Activated T-cell treated with anti-CD3 and anti-CD28 coated beads, Interleukin-2, amount 50 U/mL, for 4 hours (primary cell): ENCODE results near the gene ACCS. TPM values are rescaled to one million over a fixed set of nuclear protein-coding genes. Genes with fewer than 3 reads are reported as not detected.

Experiments
- ATAC-seq, 2 donors: fragments of 200-7000 bp; cut with Tn5 transposase; one replicate each; pipeline ENCODE4 v1.10.0; 2021
- DNase-seq: peaks from one replicate; pipeline ENCODE4 v3.0.0-alpha.2; 2020
- H3K27me3 Mint-ChIP-seq: one replicate; pipeline ENCODE4 v1.8.0; 2021; ENCODE audit warnings: low read depth, mixed read lengths
- H3K36me3 Mint-ChIP-seq: one replicate; pipeline ENCODE4 v1.8.0; 2022; ENCODE audit warnings: mixed read lengths; ENCODE audit not compliant: insufficient read depth
- H3K4me1 Mint-ChIP-seq: one replicate; pipeline ENCODE4 v1.8.0; 2021; ENCODE audit warnings: low read depth, mixed read lengths
- H3K4me3 Mint-ChIP-seq: one replicate; pipeline ENCODE4 v1.8.0; 2021; ENCODE audit warnings: mild to moderate bottlenecking, moderate library complexity, mixed read lengths
- H3K9me3 Mint-ChIP-seq: one replicate; pipeline ENCODE4 v1.8.0; 2021; ENCODE audit warnings: mixed read lengths
- total RNA-seq, 3 donors: library from RNA; stranded (reverse); gene quantifications; one replicate each; pipeline ENCODE4 v1.2.1, GENCODE V29; 2021

The ACCS gene
- total RNA-seq, 3 donors from 2014 or later = 0.79 to 2.3 (median 1.4) TPM

DNA sequence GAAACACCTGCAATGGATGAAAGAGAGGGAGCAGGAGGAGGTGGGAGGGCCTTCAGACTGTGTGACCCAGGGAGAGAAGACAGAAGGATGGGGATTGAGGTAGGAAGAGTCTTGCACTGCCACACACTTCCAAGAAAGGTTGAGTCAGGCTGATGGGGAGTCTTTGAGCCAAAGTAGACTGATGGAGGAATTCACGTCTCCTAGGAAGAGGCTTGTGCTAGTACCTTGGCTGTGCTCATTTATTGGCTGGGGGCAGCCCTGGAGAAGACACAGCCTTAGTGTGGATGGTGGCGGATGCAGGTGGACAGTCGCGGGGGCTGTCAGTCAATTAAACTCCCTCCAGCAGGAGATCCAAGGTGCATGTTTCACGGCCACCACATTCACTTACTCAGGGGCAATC, 34.5 kb upstream of the ACCS start:
- H3K4me3 Mint-ChIP-seq = no peak overlapping the region

DNA sequence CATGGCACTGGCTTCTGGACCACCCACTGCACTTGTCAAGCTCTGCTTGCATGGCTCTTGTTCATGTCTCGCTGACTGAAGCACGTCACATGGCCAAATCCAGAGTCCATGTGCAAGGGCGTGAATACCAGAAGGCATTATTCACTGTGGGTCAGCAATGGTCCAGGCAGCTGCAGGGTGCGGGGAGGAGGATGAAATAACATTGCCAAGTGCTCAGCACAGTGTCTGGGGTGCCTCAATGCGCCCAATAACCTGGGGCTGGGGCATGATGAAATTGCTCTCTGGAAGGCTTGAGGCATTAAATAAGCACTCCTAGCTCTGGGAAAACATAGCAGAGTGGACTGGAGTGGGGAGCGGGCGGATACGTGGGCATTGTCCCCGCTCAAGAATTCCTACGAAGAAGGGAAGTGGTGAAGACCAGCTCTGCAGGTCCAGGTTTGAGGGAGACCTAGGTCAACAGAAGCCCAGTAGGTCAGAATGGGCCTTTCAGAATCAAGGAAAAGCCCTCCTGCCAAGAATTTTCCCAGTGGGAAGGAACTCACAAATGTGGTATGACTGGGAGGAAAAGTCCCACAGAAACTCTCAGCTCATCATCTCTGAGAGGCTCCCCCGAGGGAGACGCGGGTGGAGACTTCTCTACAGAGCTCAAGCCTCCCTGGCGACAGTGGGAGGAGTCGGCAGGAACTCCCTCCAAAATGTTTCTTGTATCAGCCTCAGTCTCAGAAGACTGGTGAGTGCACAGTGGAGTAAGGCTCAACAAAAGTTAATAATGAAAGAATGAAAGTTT, 33.6 kb upstream of the ACCS start:
- Mint-ChIP-seq H3K36me3 (no peaks in the 10 kb centered on the region), H3K4me1 (no peaks in the 10 kb centered on the region), H3K4me3 (no peak overlapping the region), H3K27me3 (peaks cover 28% of the 10 kb centered on the region), H3K9me3 (no peaks in the 10 kb centered on the region)
- DNase-seq (no peak), ATAC-seq (no peak)

More for the DNA sequence above, 34.5 kb upstream of the ACCS start:
- Mint-ChIP-seq H3K27me3 (peaks cover 28% of the 10 kb centered on the region), H3K9me3 (no peaks in the 10 kb centered on the region), H3K36me3 (no peaks in the 10 kb centered on the region), H3K4me1 (no peaks in the 10 kb centered on the region)
- DNase-seq (no peak), ATAC-seq (no peak)

GRCh38 chr11:44033411-44033850, 32.6 kb upstream of the ACCS start:
- DNase-seq (no peak), ATAC-seq (no peak)
- Mint-ChIP-seq H3K27me3 (peaks cover 30% of the 10 kb centered on the region), H3K4me3 (no peak overlapping the region), H3K4me1 (no peaks in the 10 kb centered on the region), H3K9me3 (no peaks in the 10 kb centered on the region), H3K36me3 (no peaks in the 10 kb centered on the region)

DNA sequence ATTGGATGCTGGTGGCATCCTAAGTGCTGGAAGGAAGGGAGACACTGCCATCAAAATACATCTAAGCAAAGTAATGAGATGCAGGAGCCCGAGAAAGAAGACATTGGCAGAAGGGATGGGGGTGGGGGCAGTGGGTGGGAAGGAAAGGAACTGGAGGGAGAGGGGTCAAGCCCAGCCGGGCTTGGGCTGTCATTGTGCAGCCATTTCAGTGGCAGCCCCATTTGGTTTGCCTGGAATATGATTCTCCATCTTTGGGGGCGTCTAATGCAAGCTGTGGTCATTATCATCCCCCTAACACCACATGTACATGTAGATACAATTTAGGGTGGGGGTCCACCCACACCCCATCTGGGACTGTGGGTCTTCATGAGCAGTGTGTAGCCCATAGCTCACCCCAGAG, 32.2 kb upstream of the ACCS start:
- no peak overlapping the region for H3K4me3 Mint-ChIP-seq
- no peaks in the 10 kb centered on the region for H3K4me1 Mint-ChIP-seq
- peaks cover 26% of the 10 kb centered on the region for H3K27me3 Mint-ChIP-seq
- H3K9me3 Mint-ChIP-seq = no peaks in the 10 kb centered on the region
- DNase-seq (no peak), ATAC-seq (no peak)
- H3K36me3 Mint-ChIP-seq = no peaks in the 10 kb centered on the region

DNA sequence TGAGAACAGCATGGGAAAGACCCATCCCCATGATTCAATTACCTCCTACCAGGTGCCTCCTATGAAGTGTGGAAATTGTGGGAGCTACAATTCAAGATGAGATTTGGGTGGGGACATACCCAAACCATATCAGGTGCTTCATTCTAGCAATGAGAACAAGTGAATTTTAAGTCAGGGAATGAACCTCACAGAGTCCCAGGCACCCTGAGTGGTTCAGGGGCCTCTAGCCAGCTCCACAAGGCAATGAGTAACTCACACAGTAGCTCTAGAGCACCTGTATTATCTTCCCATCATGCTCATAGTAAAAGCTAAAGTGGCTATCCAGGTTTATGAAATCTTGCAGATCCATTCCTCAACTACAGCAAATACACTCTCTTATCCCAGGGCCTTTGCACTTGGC, 31.4 kb upstream of the ACCS start:
- ATAC-seq = no peak
- Mint-ChIP-seq H3K4me1 (no peaks in the 10 kb centered on the region), H3K4me3 (no peak overlapping the region), H3K9me3 (no peaks in the 10 kb centered on the region), H3K27me3 (peaks cover 20% of the 10 kb centered on the region), H3K36me3 (no peaks in the 10 kb centered on the region)
- no peak for DNase-seq

- DNase-seq = no peak
- Mint-ChIP-seq H3K36me3 (no peaks in the 10 kb centered on the region), H3K27me3 (peaks cover 10% of the 10 kb centered on the region), H3K4me1 (no peaks in the 10 kb centered on the region), H3K4me3 (no peak overlapping the region), H3K9me3 (peaks cover 15% of the 10 kb centered on the region)
- peak; percentile 54 to 65 for ATAC-seq
Observed at GRCh38 chr11:44036811-44037657, 29.0 kb upstream of the ACCS start.

GRCh38 chr11:44037658-44037998, 28.4 kb upstream of the ACCS start:
- ATAC-seq = no peak
- H3K36me3 Mint-ChIP-seq = no peaks in the 10 kb centered on the region
- H3K4me1 Mint-ChIP-seq = no peaks in the 10 kb centered on the region
- H3K9me3 Mint-ChIP-seq = peaks cover 15% of the 10 kb centered on the region
- DNase-seq = no peak
- H3K27me3 Mint-ChIP-seq = peaks cover 7% of the 10 kb centered on the region
- no peak overlapping the region for H3K4me3 Mint-ChIP-seq

DNA sequence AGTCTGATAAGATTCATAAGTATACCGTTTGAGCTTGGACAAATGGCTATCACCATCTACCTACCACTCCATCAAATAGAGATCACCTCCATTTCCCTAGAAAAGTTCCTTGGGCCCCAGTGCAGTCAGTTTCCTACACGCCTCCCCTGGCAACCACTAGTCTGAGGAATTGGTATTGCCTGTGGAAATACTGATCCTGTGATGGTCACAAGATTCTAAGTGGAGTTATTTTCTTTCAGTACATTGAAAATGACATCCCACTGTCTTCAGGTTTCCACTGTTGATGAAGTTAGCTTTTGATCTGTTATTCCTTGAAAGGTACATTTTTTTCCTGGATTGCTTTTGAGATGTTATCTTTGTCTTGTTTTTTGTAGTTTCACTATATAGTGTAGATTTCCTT, 22.9 kb upstream of the ACCS start:
- Mint-ChIP-seq H3K4me3 (no peak overlapping the region), H3K36me3 (no peaks in the 10 kb centered on the region), H3K4me1 (no peaks in the 10 kb centered on the region), H3K9me3 (peaks cover 15% of the 10 kb centered on the region), H3K27me3 (peaks cover 4% of the 10 kb centered on the region)
- DNase-seq = no peak
- ATAC-seq = no peak

- peaks cover 5% of the 10 kb centered on the region for H3K9me3 Mint-ChIP-seq
- ATAC-seq (no peak), DNase-seq (no peak)
- H3K4me1 Mint-ChIP-seq = no peaks in the 10 kb centered on the region
- peaks cover 3% of the 10 kb centered on the region for H3K27me3 Mint-ChIP-seq
- no peak overlapping the region for H3K4me3 Mint-ChIP-seq
- H3K36me3 Mint-ChIP-seq = no peaks in the 10 kb centered on the region
Observed at GRCh38 chr11:44046182-44046581, 19.9 kb upstream of the ACCS start.

GRCh38 chr11:44047298-44047697, 18.8 kb upstream of the ACCS start:
- no peak overlapping the region for H3K4me3 Mint-ChIP-seq

DNA sequence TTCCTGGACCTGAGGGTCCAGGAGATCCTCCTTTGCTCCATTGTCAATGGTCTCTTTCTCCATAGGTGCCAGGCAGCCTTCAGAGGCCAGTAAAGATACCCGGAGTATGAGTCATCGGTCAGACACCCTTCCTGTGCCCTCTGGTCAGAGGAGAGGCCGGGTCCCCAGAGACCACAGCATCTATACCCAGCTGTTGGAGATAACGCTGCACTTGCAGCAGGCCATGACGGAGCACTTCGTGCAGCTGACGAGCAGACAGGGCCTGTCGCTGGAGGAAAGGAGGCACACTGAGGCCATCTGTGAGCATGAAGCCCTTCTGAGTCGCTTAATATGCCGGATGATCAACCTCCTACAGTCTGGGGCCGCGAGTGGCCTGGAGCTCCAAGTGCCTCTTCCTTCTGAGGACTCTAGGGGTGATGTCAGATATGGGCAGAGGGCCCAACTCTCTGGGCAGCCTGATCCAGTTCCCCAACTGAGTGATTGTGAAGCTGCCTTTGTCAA, 18.1 kb upstream of the ACCS start, which contains the start of gene ACCSL:
Gene ACCSL, plus strand, starts transcription at position 51 of the 501 bp plus-strand sequence. Its CDS starts 56 bp downstream, at position 107.
- ATAC-seq = no peak
- peaks cover 3% of the 10 kb centered on the region for H3K27me3 Mint-ChIP-seq
- no peaks in the 10 kb centered on the region for H3K36me3 Mint-ChIP-seq
- no peak for DNase-seq
- H3K4me1 Mint-ChIP-seq = no peaks in the 10 kb centered on the region
- H3K9me3 Mint-ChIP-seq = no peaks in the 10 kb centered on the region
- H3K4me3 Mint-ChIP-seq = no peak within 1 kb of the TSS

More at GRCh38 chr11:44047298-44047697, 18.8 kb upstream of the ACCS start:
- Mint-ChIP-seq H3K27me3 (peaks cover 3% of the 10 kb centered on the region), H3K4me1 (no peaks in the 10 kb centered on the region), H3K36me3 (no peaks in the 10 kb centered on the region), H3K9me3 (no peaks in the 10 kb centered on the region)
- ATAC-seq (no peak), DNase-seq (no peak)

- Mint-ChIP-seq H3K27me3 (peaks cover 3% of the 10 kb centered on the region), H3K4me3 (no peak overlapping the region), H3K4me1 (no peaks in the 10 kb centered on the region), H3K36me3 (no peaks in the 10 kb centered on the region), H3K9me3 (no peaks in the 10 kb centered on the region)
- ATAC-seq (no peak), DNase-seq (no peak)
Observed at GRCh38 chr11:44049832-44050231, 16.2 kb upstream of the ACCS start.

- Mint-ChIP-seq H3K4me3 (no peak overlapping the region), H3K36me3 (no peaks in the 10 kb centered on the region), H3K27me3 (peaks cover 3% of the 10 kb centered on the region), H3K4me1 (no peaks in the 10 kb centered on the region), H3K9me3 (no peaks in the 10 kb centered on the region)
- ATAC-seq (no peak), DNase-seq (no peak)
Observed at GRCh38 chr11:44051171-44051570, 14.9 kb upstream of the ACCS start.

DNA sequence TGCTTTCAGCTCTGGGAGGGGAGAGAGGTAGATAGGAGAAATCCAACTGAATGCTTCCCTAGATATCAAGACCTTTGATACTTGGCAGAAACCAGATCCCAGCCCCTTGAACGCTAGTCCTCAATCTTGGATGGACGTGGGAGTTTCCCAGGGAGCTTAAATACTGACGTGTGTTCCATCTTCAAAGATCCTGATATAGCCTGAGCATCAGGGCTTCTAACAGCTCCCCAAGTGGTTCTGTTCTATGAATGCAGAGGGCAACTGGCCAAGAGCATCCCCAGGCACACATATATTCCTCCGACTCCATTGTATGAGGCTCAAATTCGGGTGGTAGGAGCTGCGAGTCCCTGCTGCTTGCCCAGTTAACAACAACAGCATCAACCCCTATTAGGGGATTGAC, 8.7 kb upstream of the ACCS start:
- DNase-seq (no peak), ATAC-seq (no peak)
- Mint-ChIP-seq H3K4me1 (no peaks in the 10 kb centered on the region), H3K27me3 (no peaks in the 10 kb centered on the region), H3K9me3 (no peaks in the 10 kb centered on the region), H3K4me3 (no peak overlapping the region), H3K36me3 (no peaks in the 10 kb centered on the region)
